ENCODE measurements around the gene DGKH. TPM values are rescaled to one million over a fixed set of nuclear protein-coding genes. Genes with fewer than 3 reads are reported as not detected.
A peak's percentile ranks its signal among the peaks of the same experiment; 100 is the strongest.

Gene DGKH
- total RNA-seq, 3 donors from 2014 or later: 18.8 to 27.0 (median 26.3) TPM

- Histone ChIP-seq H3K36me3 (ENCODE audit: low read depth) (no peaks in the 10 kb centered on the region), H3K4me1 (ENCODE audit: low read depth) (peaks cover 10% of the 10 kb centered on the region), H3K9me3 (no peaks in the 10 kb centered on the region), H3K4me3 (no peak overlapping the region)
- DNase-seq: peak; percentile 58 to 69 (median 65)
- peak; percentile 30 for TF ChIP-seq CTCF (IDR thresholded peaks at IDR 0.05)
- intact Hi-C loops (cut with DNase I, micrococcal nuclease): no loop called here
- ATAC-seq: peak; percentile 52
Observed at GRCh38 chr13:42041684-42042035, 6.8 kb upstream of the DGKH start.

- DNase-seq (no peak), ATAC-seq (no peak)
- Histone ChIP-seq H3K36me3 (ENCODE audit: low read depth) (no peaks in the 10 kb centered on the region), H3K9me3 (no peaks in the 10 kb centered on the region), H3K4me1 (ENCODE audit: low read depth) (peaks cover 20% of the 10 kb centered on the region), H3K4me3 (no peak overlapping the region)
- intact Hi-C loops (cut with DNase I, micrococcal nuclease): no loop called here
- TF ChIP-seq CTCF (IDR thresholded peaks at IDR 0.05): no peak
Observed at GRCh38 chr13:42043676-42044075, 4.8 kb upstream of the DGKH start.

- DNase-seq (no peak), ATAC-seq (no peak)
- intact Hi-C loops (cut with DNase I, micrococcal nuclease): no loop called here
- Histone ChIP-seq H3K9me3 (no peaks in the 10 kb centered on the region), H3K4me1 (ENCODE audit: low read depth) (peaks cover 13% of the 10 kb centered on the region), H3K36me3 (ENCODE audit: low read depth) (no peaks in the 10 kb centered on the region), H3K4me3 (no peak overlapping the region)
- no peak for TF ChIP-seq CTCF (IDR thresholded peaks at IDR 0.05)
Observed at GRCh38 chr13:42046448-42046847, 2.0 kb upstream of the DGKH start.

GRCh38 chr13:42047561-42048341 is 697 bp upstream of the DGKH start:
- ATAC-seq (peak; percentile 70), DNase-seq (peak; percentile 76 to 80 (median 76))
- no peaks in the 10 kb centered on the region for H3K36me3 ChIP-seq (ENCODE audit: low read depth)
- peak overlapping the region; percentile 68 for H3K4me3 ChIP-seq
- H3K4me1 ChIP-seq (ENCODE audit: low read depth): peaks cover 10% of the 10 kb centered on the region
- H3K9me3 ChIP-seq: no peaks in the 10 kb centered on the region
- intact Hi-C loops (cut with DNase I, micrococcal nuclease): no loop called here
- no peak for TF ChIP-seq CTCF (IDR thresholded peaks at IDR 0.05)

GRCh38 chr13:42048684-42049453 is 421 bp downstream of the DGKH start:
- no peak for TF ChIP-seq CTCF (IDR thresholded peaks at IDR 0.05)
- intact Hi-C loops (cut with DNase I, micrococcal nuclease): no loop called here
- DNase-seq: peak; percentile 87 to 92 (median 90)
- ATAC-seq: peak; percentile 85
- H3K9me3 ChIP-seq: no peaks in the 10 kb centered on the region
- H3K4me3 ChIP-seq: peak overlapping the region; percentile 68
- no peaks in the 10 kb centered on the region for H3K36me3 ChIP-seq (ENCODE audit: low read depth)
- H3K4me1 ChIP-seq (ENCODE audit: low read depth): peaks cover 10% of the 10 kb centered on the region
